ENCODE measurements around the gene DENND2A.
"Not testable (repeated sequence)": the region's sequence is repeated elsewhere in the genome, so short reads cannot be mapped to it uniquely, and the experiment has no call there.

The DENND2A gene

DNA sequence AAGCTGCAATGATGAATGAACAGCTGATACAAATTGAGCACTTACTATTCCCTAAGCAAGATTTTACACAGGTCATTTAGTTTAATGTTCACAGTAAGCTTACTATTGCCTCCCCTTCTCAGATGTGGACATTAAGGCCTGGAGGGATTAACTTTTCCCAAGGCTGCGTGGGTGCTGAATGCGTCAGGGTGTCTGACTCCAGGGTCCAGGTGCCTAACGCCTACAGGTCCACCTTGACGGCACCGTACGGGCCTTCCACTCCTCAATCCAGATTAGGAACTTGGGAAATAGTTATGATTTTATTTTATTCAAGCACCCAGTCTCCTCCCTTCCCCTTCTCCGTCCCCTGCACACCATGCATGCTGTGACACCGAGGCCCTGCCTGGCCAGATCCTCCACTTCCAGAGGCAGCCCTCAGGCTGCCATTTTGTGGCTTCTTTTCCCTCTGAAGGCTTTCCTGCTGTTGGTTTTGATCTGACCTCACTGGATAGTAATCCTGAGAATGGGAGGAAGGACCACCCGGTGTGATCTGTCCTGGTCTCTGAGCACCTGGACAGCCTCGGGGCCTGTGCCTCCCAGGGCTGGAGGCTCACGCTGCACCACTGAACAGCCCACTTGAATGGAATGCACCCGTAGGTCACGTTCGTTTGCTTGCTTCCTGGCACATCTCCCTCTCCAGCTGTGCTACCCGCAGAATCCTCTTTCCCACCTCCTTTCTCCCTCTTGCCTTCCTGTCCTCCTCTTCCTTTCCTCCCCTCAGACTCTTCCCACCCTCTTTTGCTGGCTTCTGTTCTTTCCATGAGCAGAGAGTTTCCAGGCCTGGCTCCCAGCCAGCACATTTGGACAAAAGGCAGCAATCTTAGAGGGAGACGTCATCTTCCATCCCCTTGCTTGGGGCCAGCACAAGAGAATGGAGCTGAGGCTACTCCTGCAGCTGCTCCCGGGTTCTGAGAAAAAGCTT lies 14.4 kb downstream of the DENND2A start:
- peak overlapping the region; percentile 13 for H3K4me3 ChIP-seq (ENCODE audit: low read length)
- H3K36me3 ChIP-seq (ENCODE audit: control insufficient read depth, insufficient read depth, low read length, severe bottlenecking) = no peaks in the 10 kb centered on the region
- no peaks in the 10 kb centered on the region for H3K9me3 ChIP-seq (ENCODE audit: control insufficient read depth, low read length)
- H3K4me1 ChIP-seq (ENCODE audit: control insufficient read depth, insufficient read depth, low read length) = peaks cover 57% of the 10 kb centered on the region
- H3K27me3 ChIP-seq (replicated peaks; ENCODE audit: control insufficient read depth, insufficient read depth, low read length) = no peaks in the 10 kb centered on the region
- DNase-seq (ENCODE audit: low read depth) = peak; percentile 94
- H3K9ac ChIP-seq (ENCODE audit: low read length) = peak overlapping the region; percentile 69

DNA sequence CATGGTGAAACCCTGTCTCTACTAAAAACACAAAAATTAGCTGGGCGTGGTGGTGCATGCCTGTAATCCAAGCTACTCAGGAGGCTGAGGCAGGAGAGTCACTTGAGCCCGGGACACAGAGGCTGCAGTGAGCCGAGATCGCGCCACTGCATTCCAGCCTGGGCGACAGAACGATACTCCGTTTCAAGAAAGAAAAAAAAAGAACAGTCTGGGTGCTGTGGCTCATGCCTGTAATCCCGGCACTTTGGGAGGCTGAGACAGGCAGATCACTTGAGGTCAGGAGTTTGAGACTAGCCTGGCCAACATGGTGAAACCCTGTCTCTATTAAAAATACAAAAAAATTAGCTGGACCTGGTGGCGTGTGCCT lies 15.4 kb downstream of the DENND2A start:
- not testable (repeated sequence) for H3K9ac ChIP-seq (ENCODE audit: low read length); H3K4me3 ChIP-seq (ENCODE audit: low read length); H3K27me3 ChIP-seq (replicated peaks; ENCODE audit: control insufficient read depth, insufficient read depth, low read length); H3K36me3 ChIP-seq (ENCODE audit: control insufficient read depth, insufficient read depth, low read length, severe bottlenecking); H3K9me3 ChIP-seq (ENCODE audit: control insufficient read depth, low read length); DNase-seq (ENCODE audit: low read depth)
- H3K4me1 ChIP-seq (ENCODE audit: control insufficient read depth, insufficient read depth, low read length) = peaks cover 55% of the 10 kb centered on the region

DNA sequence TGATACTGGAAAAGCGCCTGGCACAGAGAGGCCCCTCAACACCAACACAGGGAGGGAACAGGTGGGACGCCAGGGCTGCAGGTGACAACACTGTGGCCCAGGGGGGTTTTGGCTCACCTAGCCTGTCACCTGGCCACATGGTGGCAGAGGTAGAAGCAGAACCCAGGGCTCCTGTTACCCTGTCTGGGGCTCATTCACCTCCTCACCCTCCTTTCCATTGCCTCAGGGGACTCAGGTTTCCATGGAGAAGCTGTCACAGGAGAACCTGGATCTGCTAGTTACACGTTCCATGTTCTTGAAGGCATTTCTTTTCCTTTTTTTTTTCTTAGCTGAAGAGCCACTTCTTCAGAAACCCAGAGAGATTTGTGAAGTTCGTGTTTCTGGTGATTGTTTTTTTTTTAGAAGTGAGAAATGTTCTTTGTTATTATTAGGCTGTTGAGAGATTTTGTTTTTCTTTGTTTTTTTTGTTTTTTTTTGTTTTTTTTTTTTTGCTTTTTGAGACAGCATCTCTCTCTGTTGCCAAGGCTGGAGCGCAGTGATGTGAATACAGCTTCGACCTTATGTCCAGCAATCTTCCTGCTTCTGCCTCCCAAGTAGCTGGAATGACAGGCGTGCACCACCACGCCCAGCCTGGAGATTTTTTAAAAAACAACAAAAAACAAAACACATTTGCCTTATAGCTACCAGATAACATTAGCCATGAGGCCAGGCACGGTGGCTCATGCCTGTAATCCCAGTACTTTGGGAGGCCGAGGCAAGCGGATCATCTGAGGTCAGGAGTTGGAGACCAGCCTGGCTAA lies 16.0 kb downstream of the DENND2A start:
- Histone ChIP-seq H3K4me1 (ENCODE audit: control insufficient read depth, insufficient read depth, low read length) (peaks cover 55% of the 10 kb centered on the region), H3K9me3 (ENCODE audit: control insufficient read depth, low read length) (no peaks in the 10 kb centered on the region), H3K4me3 (ENCODE audit: low read length) (no peak overlapping the region), H3K9ac (ENCODE audit: low read length) (peak overlapping the region; percentile 12), H3K27me3 (replicated peaks; ENCODE audit: control insufficient read depth, insufficient read depth, low read length) (no peaks in the 10 kb centered on the region), H3K36me3 (ENCODE audit: control insufficient read depth, insufficient read depth, low read length, severe bottlenecking) (no peaks in the 10 kb centered on the region)
- no peak for DNase-seq (ENCODE audit: low read depth)

DNA sequence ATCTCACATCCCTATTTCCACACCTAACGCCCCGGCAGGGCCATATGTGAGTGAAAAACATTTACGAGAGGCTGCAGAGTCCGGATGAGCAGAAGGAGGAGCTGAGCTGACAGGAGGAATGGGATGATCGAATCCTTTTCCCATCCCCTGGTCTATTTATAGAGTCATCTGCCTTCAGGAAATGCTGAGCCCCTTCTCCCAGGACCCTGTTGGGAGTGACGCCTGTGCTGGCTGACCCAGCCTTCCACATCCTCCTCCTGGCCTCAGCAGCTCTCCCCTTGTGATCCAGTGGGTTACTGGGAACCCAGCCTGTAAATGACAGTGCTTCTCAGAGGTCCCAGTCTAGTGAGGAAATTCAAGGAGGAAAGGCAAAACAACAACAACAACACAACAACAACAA lies 16.6 kb downstream of the DENND2A start:
- Histone ChIP-seq H3K9me3 (ENCODE audit: control insufficient read depth, low read length) (no peaks in the 10 kb centered on the region), H3K9ac (ENCODE audit: low read length) (no peak overlapping the region), H3K4me1 (ENCODE audit: control insufficient read depth, insufficient read depth, low read length) (peaks cover 55% of the 10 kb centered on the region), H3K27me3 (replicated peaks; ENCODE audit: control insufficient read depth, insufficient read depth, low read length) (no peaks in the 10 kb centered on the region), H3K4me3 (ENCODE audit: low read length) (no peak overlapping the region), H3K36me3 (ENCODE audit: control insufficient read depth, insufficient read depth, low read length, severe bottlenecking) (no peaks in the 10 kb centered on the region)
- DNase-seq (ENCODE audit: low read depth) = no peak

DNA sequence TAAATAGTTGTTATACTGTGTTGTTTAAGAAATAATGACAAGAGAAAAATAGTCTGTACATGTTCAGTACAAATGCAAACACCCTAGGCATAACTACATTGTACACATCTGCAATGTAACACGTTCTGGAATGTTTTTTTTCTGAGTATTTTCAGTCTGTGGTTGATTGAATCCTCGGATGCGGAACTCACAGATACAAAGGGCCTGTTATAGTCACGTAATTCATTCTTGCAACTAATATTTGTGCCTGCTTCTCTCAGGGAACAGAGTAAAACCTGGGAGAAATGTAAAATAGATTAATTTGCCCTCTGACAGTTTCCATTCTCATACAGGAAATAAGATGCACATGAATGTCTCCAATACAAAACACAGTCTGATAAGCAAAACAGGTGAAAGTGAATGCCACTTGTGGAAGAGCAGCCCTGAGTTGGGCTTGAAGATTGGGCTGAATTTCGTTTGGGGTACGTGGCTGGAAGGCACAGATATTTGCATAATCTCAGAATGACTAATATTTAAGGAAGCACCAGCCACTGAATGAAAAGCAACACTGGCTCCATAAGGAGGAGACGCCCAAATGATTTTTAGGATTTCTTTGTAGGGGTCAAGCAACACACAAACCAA lies 19.1 kb downstream of the DENND2A start:
- no peaks in the 10 kb centered on the region for H3K27me3 ChIP-seq (replicated peaks; ENCODE audit: control insufficient read depth, insufficient read depth, low read length)
- peaks cover 33% of the 10 kb centered on the region for H3K4me1 ChIP-seq (ENCODE audit: control insufficient read depth, insufficient read depth, low read length)
- H3K9ac ChIP-seq (ENCODE audit: low read length) = no peak overlapping the region
- H3K9me3 ChIP-seq (ENCODE audit: control insufficient read depth, low read length) = no peaks in the 10 kb centered on the region
- H3K36me3 ChIP-seq (ENCODE audit: control insufficient read depth, insufficient read depth, low read length, severe bottlenecking) = no peaks in the 10 kb centered on the region
- DNase-seq (ENCODE audit: low read depth) = peak; percentile 33
- no peak overlapping the region for H3K4me3 ChIP-seq (ENCODE audit: low read length)

DNA sequence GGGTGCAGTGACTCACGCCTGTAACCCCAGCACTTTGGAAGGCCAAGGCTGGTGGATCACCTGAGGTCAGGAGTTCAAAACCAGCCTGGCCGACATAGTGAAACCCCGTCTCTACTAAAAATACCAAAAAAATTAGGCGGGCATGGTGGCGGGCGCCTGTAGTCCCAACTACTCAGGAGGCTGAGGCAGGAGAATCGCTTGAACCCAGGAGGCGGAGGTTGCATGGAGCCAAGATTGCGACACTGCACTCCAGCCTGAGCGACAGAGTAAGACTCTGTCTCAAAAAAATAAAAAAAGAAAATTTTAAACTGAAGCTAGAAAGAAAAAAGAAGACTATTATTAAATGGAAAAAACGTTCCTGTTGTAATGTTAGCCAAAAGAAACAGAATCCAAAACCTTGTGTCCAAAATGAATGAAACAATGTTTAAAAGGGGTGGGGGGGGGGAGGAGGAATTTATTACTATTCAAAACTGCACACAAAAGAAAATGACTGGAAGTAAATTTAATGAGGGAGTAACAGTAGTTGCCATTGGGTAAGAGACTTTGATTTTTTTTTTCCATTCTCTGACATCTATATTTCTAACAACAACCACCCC lies 20.6 kb downstream of the DENND2A start:
- not testable (repeated sequence) for H3K4me3 ChIP-seq (ENCODE audit: low read length); H3K9ac ChIP-seq (ENCODE audit: low read length); H3K36me3 ChIP-seq (ENCODE audit: control insufficient read depth, insufficient read depth, low read length, severe bottlenecking); H3K9me3 ChIP-seq (ENCODE audit: control insufficient read depth, low read length); H3K27me3 ChIP-seq (replicated peaks; ENCODE audit: control insufficient read depth, insufficient read depth, low read length); DNase-seq (ENCODE audit: low read depth)
- peaks cover 21% of the 10 kb centered on the region for H3K4me1 ChIP-seq (ENCODE audit: control insufficient read depth, insufficient read depth, low read length)

DNA sequence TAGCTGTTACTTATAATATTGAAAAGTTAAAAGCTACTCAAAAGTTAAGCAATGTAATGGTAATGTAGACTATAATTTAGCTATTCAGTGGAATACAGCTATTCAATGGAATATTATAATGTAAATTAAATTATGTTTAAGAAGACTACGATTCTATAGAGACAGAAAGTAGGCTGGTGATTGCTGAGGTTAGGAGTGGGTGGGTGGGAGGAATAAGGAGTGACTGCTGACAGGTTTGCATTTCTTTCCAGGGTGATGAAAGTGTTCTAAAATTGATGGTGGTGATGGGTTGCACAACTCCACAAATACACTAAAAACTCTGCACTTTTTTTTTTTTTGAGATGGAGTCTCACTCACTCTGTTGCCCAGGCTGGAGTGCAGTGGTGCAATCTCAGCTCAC lies 21.4 kb downstream of the DENND2A start:
- H3K4me1 ChIP-seq (ENCODE audit: control insufficient read depth, insufficient read depth, low read length) = peaks cover 17% of the 10 kb centered on the region
- H3K4me3 ChIP-seq (ENCODE audit: low read length) = no peak overlapping the region
- H3K9ac ChIP-seq (ENCODE audit: low read length) = no peak overlapping the region
- no peaks in the 10 kb centered on the region for H3K27me3 ChIP-seq (replicated peaks; ENCODE audit: control insufficient read depth, insufficient read depth, low read length)
- no peaks in the 10 kb centered on the region for H3K36me3 ChIP-seq (ENCODE audit: control insufficient read depth, insufficient read depth, low read length, severe bottlenecking)
- H3K9me3 ChIP-seq (ENCODE audit: control insufficient read depth, low read length) = no peaks in the 10 kb centered on the region
- no peak for DNase-seq (ENCODE audit: low read depth)

DNA sequence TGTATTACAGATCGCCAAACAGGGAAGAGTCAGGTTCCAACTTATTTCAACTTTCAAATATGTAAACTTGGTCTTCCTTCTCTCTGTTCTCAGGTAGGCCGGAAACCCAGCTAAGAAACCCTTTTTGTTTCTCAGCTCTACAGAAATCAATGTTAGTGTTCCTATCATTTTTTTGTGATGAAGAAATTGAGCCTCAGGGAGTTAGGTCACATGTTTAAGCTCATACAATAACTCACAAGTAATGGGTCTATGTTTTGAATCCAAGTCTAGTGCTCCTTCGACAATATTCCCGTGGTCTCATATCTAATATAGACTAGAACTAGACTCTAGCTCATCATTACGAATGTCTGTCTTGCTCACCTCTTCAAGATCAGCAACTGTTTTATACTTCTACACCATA lies 22.3 kb downstream of the DENND2A start:
- H3K4me1 ChIP-seq (ENCODE audit: control insufficient read depth, insufficient read depth, low read length) = peaks cover 14% of the 10 kb centered on the region
- H3K27me3 ChIP-seq (replicated peaks; ENCODE audit: control insufficient read depth, insufficient read depth, low read length) = no peaks in the 10 kb centered on the region
- H3K4me3 ChIP-seq (ENCODE audit: low read length) = no peak overlapping the region
- no peak overlapping the region for H3K9ac ChIP-seq (ENCODE audit: low read length)
- H3K9me3 ChIP-seq (ENCODE audit: control insufficient read depth, low read length) = no peaks in the 10 kb centered on the region
- H3K36me3 ChIP-seq (ENCODE audit: control insufficient read depth, insufficient read depth, low read length, severe bottlenecking) = no peaks in the 10 kb centered on the region
- DNase-seq (ENCODE audit: low read depth) = no peak

DNA sequence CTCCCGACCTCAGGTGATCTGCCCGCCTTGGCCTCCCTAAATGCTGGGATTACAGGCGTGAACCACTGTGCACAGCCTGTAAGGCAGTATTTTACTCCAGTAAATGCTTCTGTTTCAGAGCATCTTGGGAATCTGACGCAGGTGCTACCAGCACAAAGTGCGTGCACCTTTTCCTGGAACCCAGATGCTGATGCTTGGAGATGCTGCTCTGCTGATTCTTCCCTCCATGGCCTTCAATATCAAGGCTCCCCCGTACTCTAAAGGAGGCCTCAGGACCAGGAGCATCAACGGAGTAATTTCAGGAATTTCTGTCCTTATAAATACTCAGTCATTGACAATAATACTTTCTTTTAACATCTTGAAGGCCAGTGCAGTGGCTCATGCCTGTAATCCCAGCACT lies 23.5 kb downstream of the DENND2A start:
- no peak for DNase-seq (ENCODE audit: low read depth)
- Histone ChIP-seq H3K36me3 (ENCODE audit: control insufficient read depth, insufficient read depth, low read length, severe bottlenecking) (no peaks in the 10 kb centered on the region), H3K4me1 (ENCODE audit: control insufficient read depth, insufficient read depth, low read length) (peaks cover 14% of the 10 kb centered on the region), H3K27me3 (replicated peaks; ENCODE audit: control insufficient read depth, insufficient read depth, low read length) (no peaks in the 10 kb centered on the region), H3K9ac (ENCODE audit: low read length) (no peak overlapping the region), H3K9me3 (ENCODE audit: control insufficient read depth, low read length) (no peaks in the 10 kb centered on the region), H3K4me3 (ENCODE audit: low read length) (no peak overlapping the region)

DNA sequence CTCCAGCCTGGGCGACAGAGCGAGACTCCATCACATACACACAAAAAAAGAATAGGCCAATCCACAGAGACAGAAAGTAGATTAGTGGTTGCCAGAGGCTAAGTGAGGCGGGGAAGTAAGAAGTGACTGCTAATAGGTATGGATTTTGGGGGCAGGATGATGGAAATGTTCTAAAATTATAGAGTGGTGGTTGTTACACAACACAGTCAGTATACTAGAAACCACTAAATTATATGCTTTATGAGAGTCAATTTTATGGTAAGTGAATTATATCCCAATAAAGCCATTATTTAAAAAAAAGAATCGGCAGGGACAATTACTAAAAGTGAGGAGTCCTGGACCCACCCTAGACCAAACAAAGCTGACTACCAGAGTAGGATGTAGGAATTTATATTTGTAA lies 24.3 kb downstream of the DENND2A start:
- Histone ChIP-seq H3K4me1 (ENCODE audit: control insufficient read depth, insufficient read depth, low read length) (peaks cover 11% of the 10 kb centered on the region), H3K36me3 (ENCODE audit: control insufficient read depth, insufficient read depth, low read length, severe bottlenecking) (no peaks in the 10 kb centered on the region), H3K4me3 (ENCODE audit: low read length) (no peak overlapping the region), H3K27me3 (replicated peaks; ENCODE audit: control insufficient read depth, insufficient read depth, low read length) (no peaks in the 10 kb centered on the region), H3K9ac (ENCODE audit: low read length) (no peak overlapping the region), H3K9me3 (ENCODE audit: control insufficient read depth, low read length) (no peaks in the 10 kb centered on the region)
- no peak for DNase-seq (ENCODE audit: low read depth)

DNA sequence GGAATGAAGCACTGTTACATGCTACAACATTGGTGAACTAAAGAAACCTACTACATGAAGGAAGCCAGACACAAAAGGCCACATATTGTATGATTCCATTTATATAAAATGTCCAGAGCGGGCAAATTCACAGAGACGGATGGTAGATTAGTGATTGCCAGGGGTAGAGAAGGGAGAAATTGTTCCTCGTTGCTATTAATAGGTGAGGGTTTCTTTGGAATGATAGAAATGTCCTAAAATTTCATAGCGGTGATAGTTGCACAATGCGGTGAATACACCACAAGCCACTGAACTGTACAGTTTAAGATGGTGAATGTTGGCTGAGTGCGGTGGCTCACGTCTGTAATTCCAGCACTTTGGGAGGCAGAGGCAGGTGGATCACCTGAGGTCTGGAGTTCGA lies 29.0 kb downstream of the DENND2A start:
- DNase-seq (ENCODE audit: low read depth) = no peak
- no peak overlapping the region for H3K4me3 ChIP-seq (ENCODE audit: low read length)

More for the DNA sequence above, 29.0 kb downstream of the DENND2A start:
- H3K36me3 ChIP-seq (ENCODE audit: control insufficient read depth, insufficient read depth, low read length, severe bottlenecking) = no peaks in the 10 kb centered on the region
- no peaks in the 10 kb centered on the region for H3K9me3 ChIP-seq (ENCODE audit: control insufficient read depth, low read length)
- no peak overlapping the region for H3K9ac ChIP-seq (ENCODE audit: low read length)
- no peaks in the 10 kb centered on the region for H3K27me3 ChIP-seq (replicated peaks; ENCODE audit: control insufficient read depth, insufficient read depth, low read length)
- peaks cover 32% of the 10 kb centered on the region for H3K4me1 ChIP-seq (ENCODE audit: control insufficient read depth, insufficient read depth, low read length)

Measured in adipocyte (in vitro differentiated cells).